ENCODE results near the gene RAB30.

DNA sequence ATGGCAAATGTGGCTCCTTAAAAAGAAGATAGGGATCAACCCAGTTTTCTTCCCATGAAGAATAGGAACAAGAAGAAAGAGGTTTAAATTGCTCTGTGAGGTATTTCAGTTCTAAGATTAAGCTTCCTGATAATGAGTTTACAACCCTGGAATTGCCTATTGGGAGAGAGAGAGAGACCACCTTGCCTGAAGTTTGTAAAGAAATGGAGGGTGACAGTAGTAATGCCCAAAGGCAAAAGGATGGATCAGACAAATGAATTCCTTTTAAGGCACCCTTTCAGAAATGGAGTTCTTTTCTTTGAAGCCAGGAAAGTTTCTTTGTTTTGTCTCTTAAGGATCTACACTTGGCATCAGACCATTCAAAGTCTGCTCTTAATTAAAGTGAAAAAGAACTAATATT is 95.8 kb downstream of the RAB30 start:
- TF ChIP-seq, protein P1, sequence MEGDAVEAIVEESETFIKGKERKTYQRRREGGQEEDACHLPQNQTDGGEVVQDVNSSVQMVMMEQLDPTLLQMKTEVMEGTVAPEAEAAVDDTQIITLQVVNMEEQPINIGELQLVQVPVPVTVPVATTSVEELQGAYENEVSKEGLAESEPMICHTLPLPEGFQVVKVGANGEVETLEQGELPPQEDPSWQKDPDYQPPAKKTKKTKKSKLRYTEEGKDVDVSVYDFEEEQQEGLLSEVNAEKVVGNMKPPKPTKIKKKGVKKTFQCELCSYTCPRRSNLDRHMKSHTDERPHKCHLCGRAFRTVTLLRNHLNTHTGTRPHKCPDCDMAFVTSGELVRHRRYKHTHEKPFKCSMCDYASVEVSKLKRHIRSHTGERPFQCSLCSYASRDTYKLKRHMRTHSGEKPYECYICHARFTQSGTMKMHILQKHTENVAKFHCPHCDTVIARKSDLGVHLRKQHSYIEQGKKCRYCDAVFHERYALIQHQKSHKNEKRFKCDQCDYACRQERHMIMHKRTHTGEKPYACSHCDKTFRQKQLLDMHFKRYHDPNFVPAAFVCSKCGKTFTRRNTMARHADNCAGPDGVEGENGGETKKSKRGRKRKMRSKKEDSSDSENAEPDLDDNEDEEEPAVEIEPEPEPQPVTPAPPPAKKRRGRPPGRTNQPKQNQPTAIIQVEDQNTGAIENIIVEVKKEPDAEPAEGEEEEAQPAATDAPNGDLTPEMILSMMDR (conservative IDR thresholded peaks at IDR 0.05; ENCODE audit: low read depth, low read length): no peak
- TF ChIP-seq EZH2 (IDR thresholded peaks at IDR 0.05; ENCODE audit: borderline replicate concordance, low read depth, low read length, poor library complexity, severe bottlenecking): no peak

Data from A673 (cell line).